GM12865 (cell line): ENCODE results near the gene ABCB8.

Experiments
- DNase-seq: peaks from one replicate; pipeline ENCODE4 v3.0.0; 2010; ENCODE audit warnings: low read depth
- H3K4me3 ChIP-seq: 2 replicates; pipeline ENCODE4 v1.5.1; 2011; ENCODE audit warnings: mild to moderate bottlenecking, low read depth, low read length, control low read depth
- CTCF ChIP-seq: IDR thresholded peaks from 2 replicates; pipeline ENCODE4 v1.5.1; 2011; ENCODE audit warnings: low read length, control low read depth, low read depth, inconsistent platforms; ENCODE audit not compliant: insufficient read depth; ENCODE audit errors: missing control alignments

The ABCB8 gene

GRCh38 chr7:151013733-151014497 is 14.3 kb upstream of the ABCB8 start:
- TF ChIP-seq CTCF, result no peak
- H3K4me3 ChIP-seq, result peak overlapping the region; percentile 12
- peak; percentile 84 for DNase-seq

DNA sequence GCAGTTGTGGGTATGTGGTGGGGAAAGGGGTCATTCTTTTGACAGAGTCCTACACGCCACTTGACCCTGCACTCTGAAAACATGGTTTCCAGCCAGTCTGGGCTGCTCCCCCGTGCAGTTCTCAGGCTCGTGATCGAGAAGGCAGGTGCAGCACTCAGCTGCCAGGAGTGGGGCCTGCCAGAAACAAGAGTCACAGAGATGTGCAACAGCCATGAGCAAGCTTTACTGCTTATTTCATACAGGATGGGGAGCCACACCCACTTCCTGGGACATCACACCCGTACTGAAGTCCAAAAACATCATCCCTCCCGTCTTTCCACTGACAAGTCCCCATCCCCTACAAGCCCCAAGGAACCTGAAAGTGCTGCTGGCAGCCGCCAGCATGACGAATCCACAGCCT is 13.3 kb upstream of the ABCB8 start:
- DNase-seq, result peak; percentile 26
- TF ChIP-seq CTCF, result no peak
- no peak overlapping the region for H3K4me3 ChIP-seq

DNA sequence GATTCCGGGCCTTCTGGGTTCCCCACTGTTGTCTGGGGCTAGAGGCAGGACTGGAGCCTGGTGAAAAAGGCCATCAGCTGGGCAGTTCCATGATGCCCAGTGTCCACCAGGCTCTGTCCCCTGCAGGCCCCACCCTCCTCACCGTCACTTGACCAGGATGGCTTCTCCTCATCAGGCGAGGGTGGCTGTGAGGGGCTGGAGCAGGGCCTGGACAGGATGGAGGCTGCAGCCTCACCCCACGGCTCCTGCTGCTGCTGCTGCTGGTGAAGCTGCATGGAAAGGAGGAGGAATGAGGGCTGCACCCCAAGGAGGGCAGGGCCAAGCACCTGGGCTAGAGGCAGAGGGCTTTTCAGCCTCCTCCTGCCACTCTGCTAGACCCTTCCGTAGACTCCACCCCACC is 12.3 kb upstream of the ABCB8 start:
- no peak for DNase-seq
- no peak for TF ChIP-seq CTCF
- no peak overlapping the region for H3K4me3 ChIP-seq

- DNase-seq, result no peak
- no peak overlapping the region for H3K4me3 ChIP-seq
- no peak for TF ChIP-seq CTCF
These were observed 11.7 kb upstream of the ABCB8 start for GRCh38 chr7:151016505-151016904.

DNA sequence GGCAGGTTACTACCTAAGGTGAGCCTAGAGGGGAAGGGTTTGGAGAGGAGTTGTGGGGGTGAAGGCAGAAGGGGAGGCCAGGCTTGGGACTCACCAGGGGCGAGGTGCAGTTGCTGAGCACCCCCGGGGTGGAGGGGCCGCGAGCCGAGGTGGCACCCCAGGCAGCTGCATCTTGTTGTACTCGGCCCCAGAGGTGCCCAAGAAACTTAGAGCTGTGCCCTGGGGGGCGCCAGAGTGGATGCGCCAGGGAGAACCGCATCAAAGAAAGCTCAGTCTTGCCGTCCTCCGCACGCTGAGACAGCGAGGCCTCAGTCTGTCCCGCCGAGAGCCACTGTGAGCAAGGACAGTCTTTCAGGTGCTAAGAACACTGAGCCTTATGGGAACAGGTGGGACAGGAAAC is 11.3 kb upstream of the ABCB8 start:
- no peak for TF ChIP-seq CTCF
- no peak overlapping the region for H3K4me3 ChIP-seq
- no peak for DNase-seq

- no peak for TF ChIP-seq CTCF
- H3K4me3 ChIP-seq, result no peak overlapping the region
- DNase-seq, result no peak
These were observed 10.8 kb upstream of the ABCB8 start for GRCh38 chr7:151017370-151017952.

DNA sequence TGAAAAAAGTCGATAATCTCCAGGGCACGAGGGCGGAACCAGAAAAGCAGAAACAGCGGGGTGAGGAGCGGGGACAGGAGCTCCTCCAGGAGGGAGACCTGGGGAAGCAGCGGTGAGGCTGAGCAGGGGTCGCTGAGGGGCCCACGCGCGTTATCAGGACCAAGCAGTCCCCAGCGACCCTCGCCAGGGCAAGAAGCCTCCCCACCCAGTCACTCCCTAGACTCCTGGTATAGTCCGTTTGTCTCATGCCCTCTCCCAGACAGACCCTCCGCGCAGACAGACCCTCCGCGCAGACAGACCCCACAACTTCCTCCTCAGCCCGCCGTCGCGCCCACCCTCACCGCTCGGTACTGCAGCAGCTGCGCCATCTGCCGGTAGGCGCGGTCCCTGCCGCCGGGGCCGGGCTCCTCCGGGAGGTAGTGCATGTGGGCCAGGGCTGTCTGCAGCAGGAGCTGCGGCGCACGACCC is 10.3 kb upstream of the ABCB8 start:
- TF ChIP-seq CTCF, result peak; percentile 92
- peak; percentile 51 for DNase-seq
- H3K4me3 ChIP-seq, result no peak overlapping the region
